ENCODE measurements around the gene PRKCG.

PRKCG gene

GRCh38 chr19:53873773-53874605, 8.0 kb upstream of the PRKCG start:
- DNase-seq = no peak

- DNase-seq = no peak
Measured at GRCh38 chr19:53874606-53874990, 7.4 kb upstream of the PRKCG start.

GRCh38 chr19:53875602-53876325, 6.2 kb upstream of the PRKCG start:
- DNase-seq = no peak

GRCh38 chr19:53876651-53877224, 5.3 kb upstream of the PRKCG start:
- no peak for DNase-seq

- no peak for DNase-seq
Measured at GRCh38 chr19:53877361-53877766, 4.6 kb upstream of the PRKCG start.

- no peak for DNase-seq
Measured at GRCh38 chr19:53878776-53879139, 3.2 kb upstream of the PRKCG start.

GRCh38 chr19:53879140-53880081, 2.6 kb upstream of the PRKCG start:
- DNase-seq = peak; percentile 72

- no peak for DNase-seq
Measured at GRCh38 chr19:53880711-53881481, 1.1 kb upstream of the PRKCG start.

GRCh38 chr19:53882391-53883050, 524 bp downstream of the PRKCG start:
- no peak for DNase-seq

- no peak for DNase-seq
Measured at GRCh38 chr19:53883231-53883661, 1.2 kb downstream of the PRKCG start.

- no peak for DNase-seq
Measured at GRCh38 chr19:53883741-53884140, 1.7 kb downstream of the PRKCG start.

- no peak for DNase-seq
Measured at GRCh38 chr19:53884256-53884655, 2.3 kb downstream of the PRKCG start.

GRCh38 chr19:53885036-53885435, 3.0 kb downstream of the PRKCG start:
- DNase-seq = no peak

- no peak for DNase-seq
Measured at GRCh38 chr19:53892301-53892980, 10.4 kb downstream of the PRKCG start.

- no peak for DNase-seq
Measured at GRCh38 chr19:53892981-53893325, 11.0 kb downstream of the PRKCG start.

GRCh38 chr19:53894707-53895106, 12.7 kb downstream of the PRKCG start:
- DNase-seq = no peak

- DNase-seq = no peak
Measured at GRCh38 chr19:53896682-53897081, 14.7 kb downstream of the PRKCG start.

- DNase-seq = no peak
Measured at GRCh38 chr19:53897459-53897858, 15.5 kb downstream of the PRKCG start.

GRCh38 chr19:53898166-53898565, 16.2 kb downstream of the PRKCG start:
- no peak for DNase-seq

GRCh38 chr19:53898636-53899341, 16.8 kb downstream of the PRKCG start:
- no peak for DNase-seq
